Measurements from ENCODE around the gene RUNX2. TPM values are rescaled to one million over a fixed set of nuclear protein-coding genes. Genes with fewer than 3 reads are reported as not detected.
A peak's percentile ranks its signal among the peaks of the same experiment; 100 is the strongest.

RUNX2 gene
- total and polyA plus RNA-seq, 2 of the 8 experiments (the other 6 are each of a cell fraction or from before 2014, with no cell fraction given): 0.26 to 1.2 TPM

GRCh38 chr6:45562171-45562570 is 234.0 kb downstream of the RUNX2 start:
- H3K23me2 ChIP-seq (ENCODE audit: low read depth, low read length): no peaks in the 10 kb centered on the region
- no peak overlapping the region for H2BK20ac ChIP-seq (ENCODE audit: low read length)
- 88% methylated on average over 4 of the region's 4 CpGs; no CpG with 5 or more reads in 1 of the 2 experiments for WGBS, 2 experiments (ENCODE audit: extremely low coverage in 1 of 2, insufficient coverage in 1 of 2, insufficient read length in 1 of 2, insufficient replicate concordance in 2 of 2, low coverage in 1 of 2, low lambda C conversion rate in 2 of 2, missing lambda C conversion rate in 1 of 2)
- H2AFZ ChIP-seq (ENCODE audit: low read length): no peak overlapping the region
- no peak overlapping the region for H3K56ac ChIP-seq (replicated peaks; ENCODE audit: insufficient read length, low read depth, low read length)
- no peak overlapping the region for H3K4me2 ChIP-seq (ENCODE audit: insufficient read depth in 1 of 2, low read depth in 2 of 2, low read length in 2 of 2)
- H3K9ac ChIP-seq (replicated peaks in 1 of 4; ENCODE audit: extremely low read depth in 1 of 4, low read depth in 3 of 4, low read length in 3 of 4): no peak overlapping the region
- ChIA-PET POLR2A (ENCODE audit: partially characterized antibody) (no interaction called here), CTCF (ENCODE audit: partially characterized antibody) (interaction anchor here (0.6 to 1.6 kb wide), 2 partner anchors 43 to 61 kb away, joined by 7 to 10 read pairs; no protein-coding TSS in a partner anchor)
- H4K91ac ChIP-seq (replicated peaks; ENCODE audit: insufficient read length, low read length): no peak overlapping the region
- H3K4ac ChIP-seq (replicated peaks; ENCODE audit: insufficient read length, low read depth, low read length): no peak overlapping the region
- no peak for TF ChIP-seq CBX5 (IDR thresholded peaks at IDR 0.05; ENCODE audit: low read depth, low read length)
- no peak for TF ChIP-seq YY1 (IDR thresholded peaks at IDR 0.05; ENCODE audit: low read depth, low read length)
- no peak for TF ChIP-seq SIX5 (IDR thresholded peaks at IDR 0.05; ENCODE audit: low read depth, low read length)
- TF ChIP-seq RXRA (IDR thresholded peaks at IDR 0.05; ENCODE audit: insufficient read depth, low read depth, low read length): no peak
- peaks cover 0 to 1% (median 0%) of the 10 kb centered on the region in 4 experiments; a peak in 1 of 7 replicates for H3K27me3 ChIP-seq (replicated peaks in 1 of 4; ENCODE audit: control insufficient read depth in 3 of 4, extremely low read depth in 1 of 4, insufficient read depth in 3 of 4, low read length in 3 of 4)
- no peaks in the 10 kb centered on the region for H3K9me3 ChIP-seq (ENCODE audit: insufficient read depth in 2 of 2, low read depth in 1 of 2, low read length in 1 of 2)
- H2BK12ac ChIP-seq (ENCODE audit: low read depth, low read length): no peak overlapping the region
- no peaks in the 10 kb centered on the region for H3K36me3 ChIP-seq (ENCODE audit: control insufficient read depth in 2 of 4, insufficient read depth in 4 of 4, low read length in 3 of 4)
- H3K18ac ChIP-seq (ENCODE audit: extremely low read depth, low read length): no peak overlapping the region
- no peaks in the 10 kb centered on the region for H4K20me1 ChIP-seq (replicated peaks in 1 of 2; ENCODE audit: control insufficient read depth in 1 of 2, insufficient read depth in 2 of 2, low read length in 2 of 2)
- H3K4me3 ChIP-seq (ENCODE audit: extremely low read depth in 1 of 4, insufficient read depth in 2 of 4, low read depth in 3 of 4, low read length in 4 of 4): no peak overlapping the region
- no peak overlapping the region for H2BK5ac ChIP-seq (ENCODE audit: low read depth, low read length)
- DNase-seq (ENCODE audit: low read depth in 1 of 2, low spot score in 2 of 2) (peak in 1 of 2 experiments; percentile 26), FAIRE-seq (no peak)
- no peak overlapping the region for H4K8ac ChIP-seq (ENCODE audit: extremely low read depth, insufficient read depth, low read length)
- H3K23ac ChIP-seq (ENCODE audit: insufficient read length): no peak overlapping the region
- H3K27ac ChIP-seq (ENCODE audit: low read depth, low read length): no peak overlapping the region
- no peaks in the 10 kb centered on the region for H3K79me2 ChIP-seq (ENCODE audit: control insufficient read depth in 1 of 2, insufficient read depth in 2 of 2, low read length in 2 of 2)
- no peaks in the 10 kb centered on the region for H3K79me1 ChIP-seq (ENCODE audit: low read depth, low read length)
- H3K4me1 ChIP-seq (replicated peaks in 1 of 4; ENCODE audit: control insufficient read depth in 3 of 4, insufficient read depth in 4 of 4, low read length in 3 of 4): no peaks in the 10 kb centered on the region
- no peak overlapping the region for H2BK120ac ChIP-seq (replicated peaks; ENCODE audit: low read depth, low read length)
- no peak overlapping the region for H3K14ac ChIP-seq (ENCODE audit: insufficient read length)
- no peak overlapping the region for H4K5ac ChIP-seq (ENCODE audit: insufficient read length, low read depth, low read length)
- no peak overlapping the region for H2AK5ac ChIP-seq (ENCODE audit: low read depth, low read length)
- H2BK15ac ChIP-seq (ENCODE audit: low read length): no peak overlapping the region

Measured in H1 (cell line).